OCI-M2 (cell line): ENCODE measurements around the gene APOBR.
"Not testable (repeated sequence)": the region's sequence is repeated elsewhere in the genome, so short reads cannot be mapped to it uniquely, and the experiment has no call there.

Experiments
- DNase-seq: peaks from one replicate; lab custom pipeline; 2025; ENCODE audit not compliant: unreplicated experiment; lab: John Stamatoyannopoulos, UW

APOBR gene

GRCh38 chr16:28526201-28527099 is 32.0 kb downstream of the APOBR start:
- no peak for DNase-seq

- DNase-seq, result not testable (repeated sequence)
Measured at GRCh38 chr16:28527100-28527785, 32.8 kb downstream of the APOBR start.

DNA sequence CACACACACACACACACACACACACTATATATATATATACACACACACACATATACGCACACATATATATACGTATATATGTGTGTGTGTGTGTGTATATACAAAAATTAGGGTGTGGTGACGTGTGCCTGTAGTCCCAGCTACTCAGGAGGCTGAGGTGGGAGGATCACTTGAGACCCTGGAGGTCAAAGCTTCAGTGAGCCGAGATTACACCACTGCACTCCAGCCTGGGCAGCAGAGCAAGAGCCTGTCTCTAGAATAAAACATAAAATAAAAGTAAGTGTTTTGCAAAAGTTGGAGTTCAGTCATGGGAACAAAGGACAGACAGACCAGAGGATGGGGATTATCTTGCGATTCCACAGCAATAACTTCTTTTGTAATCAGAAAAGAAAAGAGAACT is 33.5 kb downstream of the APOBR start:
- DNase-seq, result no peak

- no peak for DNase-seq
Measured at GRCh38 chr16:28528463-28528867, 34.0 kb downstream of the APOBR start.

DNA sequence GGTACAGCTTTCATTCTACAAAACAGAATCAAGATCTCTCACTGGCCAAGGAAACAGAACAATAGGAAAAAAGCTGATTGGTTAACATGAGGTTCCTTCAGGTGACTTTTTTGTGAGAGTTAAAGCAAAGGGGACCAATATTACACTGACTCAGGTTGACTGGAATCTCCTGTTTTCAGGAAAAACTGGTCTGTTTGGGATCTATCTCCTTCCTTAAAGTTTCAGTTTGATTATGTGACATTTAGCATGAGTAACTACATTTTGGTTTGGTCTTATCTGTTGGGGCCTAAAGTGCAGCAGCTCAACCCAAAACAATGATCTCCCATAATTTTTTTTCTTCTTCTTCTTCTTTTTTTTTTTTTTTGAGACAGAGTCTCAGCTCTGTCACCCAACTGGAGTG is 34.7 kb downstream of the APOBR start:
- DNase-seq, result no peak

- DNase-seq, result no peak
Measured at GRCh38 chr16:28531777-28532744, 37.6 kb downstream of the APOBR start.

- DNase-seq, result no peak
Measured at GRCh38 chr16:28532940-28533647, 38.7 kb downstream of the APOBR start.

GRCh38 chr16:28534542-28535373 is 40.3 kb downstream of the APOBR start:
- no peak for DNase-seq

DNA sequence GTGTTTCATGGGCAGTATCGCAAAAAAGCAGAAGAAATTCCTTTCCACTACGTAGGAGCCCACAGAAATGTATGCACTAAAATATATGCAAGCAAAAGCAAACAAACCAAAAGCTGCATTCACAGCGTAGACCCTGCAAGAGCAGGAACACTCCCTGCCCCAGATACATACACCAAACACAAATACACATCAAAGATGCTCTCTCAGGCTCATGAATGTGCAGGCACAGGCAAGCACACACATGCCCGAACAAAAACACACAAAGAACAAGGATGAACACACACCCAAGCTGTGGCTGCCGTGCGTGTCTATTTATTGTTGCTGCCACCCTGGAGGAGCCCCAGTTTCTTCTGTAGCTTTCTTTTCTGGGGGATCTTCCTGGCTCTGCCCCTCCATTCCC is 42.6 kb downstream of the APOBR start:
- no peak for DNase-seq

DNA sequence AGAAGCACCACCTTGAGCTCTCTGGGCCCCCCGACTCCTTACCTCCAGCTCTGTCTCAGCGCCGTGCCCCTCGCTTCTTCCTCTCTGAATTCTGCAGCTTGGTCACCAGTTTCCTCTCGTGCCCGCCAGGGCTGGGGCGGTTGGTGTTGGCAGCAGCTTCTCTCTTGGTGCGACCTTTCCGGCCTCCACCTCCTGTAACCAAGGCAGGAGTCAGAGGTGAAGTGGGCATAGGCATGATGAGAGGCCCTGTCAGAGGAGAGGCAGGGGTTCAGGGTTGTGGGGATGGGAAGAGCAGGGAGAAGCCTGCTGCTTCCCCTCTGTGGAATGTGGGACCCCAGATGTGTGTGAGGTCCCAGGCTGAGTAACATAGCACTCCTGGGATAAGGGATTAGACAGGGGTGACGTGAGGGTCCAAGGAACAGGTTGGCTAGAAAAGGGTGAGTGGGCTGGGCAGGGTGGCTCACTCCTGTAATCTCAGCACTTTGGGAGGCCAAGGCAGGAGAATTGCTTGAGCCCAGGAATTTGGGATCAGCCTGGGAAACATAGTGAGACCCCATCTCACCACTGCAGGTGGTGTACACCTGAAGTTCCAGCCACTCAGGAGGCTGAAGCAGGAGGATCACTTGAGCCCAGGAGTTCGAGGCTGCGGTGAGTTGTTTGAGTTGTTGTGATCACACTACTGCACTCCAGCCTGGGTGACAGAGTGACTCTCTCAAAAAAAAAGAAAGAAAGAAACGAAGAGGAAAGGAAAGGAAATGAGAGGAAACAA is 43.7 kb downstream of the APOBR start:
- no peak for DNase-seq

GRCh38 chr16:28538733-28539596 is 44.5 kb downstream of the APOBR start, which contains the start of gene NUPR1:
Gene NUPR1, minus strand, starts transcription at chr16:28538974. Its CDS starts 67 bp downstream, at chr16:28538907.
- DNase-seq, result no peak

DNA sequence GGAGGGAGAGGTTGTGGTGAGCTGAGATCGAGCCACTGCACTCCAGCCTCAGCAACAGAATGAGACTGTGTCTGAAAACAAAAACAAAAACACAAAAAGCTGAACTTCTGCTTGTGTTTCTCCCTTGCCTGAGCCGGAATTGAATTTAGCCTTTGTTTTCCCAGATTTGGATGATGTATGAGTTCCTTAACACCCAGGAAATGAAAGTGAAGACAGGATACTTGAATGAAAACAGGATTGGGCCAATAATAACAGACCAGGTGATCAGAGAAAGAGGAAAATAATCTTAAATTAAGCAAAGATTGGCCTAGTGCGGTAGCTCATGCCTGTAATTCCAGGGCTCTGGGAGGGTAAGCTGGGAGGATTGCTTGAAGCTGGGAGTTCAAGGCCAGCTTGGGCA is 45.9 kb downstream of the APOBR start:
- DNase-seq, result no peak

DNA sequence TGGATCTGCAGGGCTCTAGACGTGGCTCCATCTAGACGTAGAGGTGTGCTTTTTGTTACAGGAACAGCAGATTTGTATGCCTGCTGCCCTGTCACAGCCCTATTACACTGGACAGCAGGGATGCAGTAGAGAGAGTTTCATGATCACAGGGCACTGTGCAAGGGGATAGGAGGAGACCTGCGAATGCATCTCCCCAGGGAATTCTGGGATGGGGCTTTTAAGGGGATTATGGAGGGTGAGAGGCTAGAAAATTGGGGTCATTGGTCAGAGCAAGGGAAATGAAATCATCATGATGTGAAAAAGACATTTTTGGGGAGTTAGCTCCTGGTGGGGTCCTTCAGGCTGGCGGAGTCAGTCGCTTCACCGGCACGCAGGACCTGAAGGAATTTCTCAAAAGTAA is 48.2 kb downstream of the APOBR start:
- DNase-seq, result no peak

DNA sequence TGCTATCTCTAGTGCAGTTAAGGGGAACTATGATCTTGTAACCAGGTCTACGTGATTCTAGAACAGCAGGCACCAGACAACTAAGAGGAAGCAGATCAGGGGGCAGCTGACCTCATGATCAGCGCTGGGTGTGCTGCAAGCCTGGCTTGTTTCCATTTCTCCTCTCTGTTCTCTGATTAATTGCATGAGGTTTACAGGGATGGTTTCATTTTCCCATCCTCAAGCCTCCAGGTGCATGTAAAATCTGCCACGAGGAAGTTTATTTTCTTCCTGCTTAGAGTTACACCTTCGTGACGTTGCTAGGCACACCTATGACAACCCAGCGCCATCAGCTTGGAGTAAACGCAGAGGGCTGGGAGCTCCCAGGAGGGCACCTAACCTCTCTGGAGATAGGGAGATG is 48.6 kb downstream of the APOBR start:
- no peak for DNase-seq

DNA sequence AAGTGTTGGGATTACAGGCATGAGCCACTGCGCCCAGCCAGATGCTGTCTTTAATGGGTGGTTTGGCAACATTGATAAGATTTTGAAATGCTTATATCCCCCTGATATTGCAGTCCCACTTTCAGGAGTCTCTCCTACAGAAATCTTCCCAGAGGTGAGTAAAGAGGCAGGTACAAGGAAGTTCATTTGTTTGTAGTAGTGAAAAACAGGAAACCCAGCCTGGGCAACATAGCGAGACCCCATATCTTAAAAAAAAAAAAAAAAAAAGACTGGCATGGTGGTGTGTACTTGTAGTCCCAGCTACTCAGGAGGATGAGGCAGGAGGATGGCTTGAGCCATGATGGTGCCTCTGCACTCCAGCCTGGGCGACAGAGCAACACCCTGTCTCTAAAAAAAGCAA is 50.6 kb downstream of the APOBR start:
- DNase-seq, result no peak

DNA sequence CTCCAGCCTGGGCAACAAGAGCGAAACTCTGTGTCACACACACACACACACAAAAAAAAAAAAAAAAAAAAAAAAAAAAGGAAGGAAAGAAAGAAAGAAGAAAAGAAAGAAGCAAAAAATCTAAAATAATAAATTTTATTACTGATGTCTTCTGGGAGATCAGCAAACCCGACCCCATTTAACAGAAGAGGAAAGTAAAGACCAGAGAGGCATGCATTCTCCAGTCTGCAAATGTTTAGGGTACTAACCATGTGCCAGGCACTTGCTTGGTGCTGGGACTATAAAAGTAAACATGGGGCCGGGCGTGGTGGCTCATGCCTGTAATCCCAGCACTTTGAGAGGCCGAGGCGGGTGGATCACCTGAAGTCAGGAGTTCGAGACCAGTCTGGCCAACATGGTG is 51.5 kb downstream of the APOBR start:
- not testable (repeated sequence) for DNase-seq

DNA sequence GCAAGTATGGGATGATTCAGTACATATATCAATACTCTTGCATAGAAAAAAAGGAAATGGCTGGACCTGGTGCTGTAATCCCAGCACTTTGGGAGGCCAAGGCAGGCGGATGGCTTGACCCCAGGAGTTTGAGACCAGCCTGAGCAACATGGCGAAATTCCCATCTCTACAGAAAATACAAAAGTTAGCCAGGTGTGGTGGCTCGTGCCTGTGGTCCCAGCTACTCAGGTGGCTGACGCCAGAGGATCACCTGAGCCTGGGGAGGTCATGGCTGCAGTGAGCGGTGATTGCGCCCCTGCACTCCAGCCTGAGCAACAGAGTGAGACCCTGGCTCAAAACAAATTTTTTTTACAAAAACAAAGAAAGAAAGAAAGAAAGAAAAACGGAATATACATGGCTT is 52.2 kb downstream of the APOBR start:
- no peak for DNase-seq

DNA sequence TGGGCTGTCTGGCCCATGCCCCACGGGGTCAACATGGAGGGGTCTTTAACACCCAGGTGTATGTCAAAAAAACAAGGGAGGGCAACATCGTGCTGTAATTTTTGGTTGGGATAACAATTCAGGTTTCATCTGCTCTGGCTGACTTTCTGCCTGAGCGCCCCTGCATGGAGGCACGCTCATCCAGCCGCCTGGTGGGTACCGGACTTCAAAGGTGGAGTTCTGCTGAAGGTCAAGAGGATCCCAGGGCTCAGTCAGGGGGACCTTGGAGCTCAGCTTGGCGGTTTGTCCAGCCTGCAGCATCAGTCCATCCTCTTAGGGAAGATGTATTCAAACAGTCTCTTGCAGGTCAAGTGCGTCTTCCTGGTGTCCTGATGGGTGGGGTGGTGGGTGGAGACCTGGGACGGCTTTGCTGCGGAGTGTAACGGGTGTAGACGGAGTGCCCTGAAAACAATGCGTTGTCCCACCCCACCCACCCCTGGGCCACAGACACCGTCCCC is 53.9 kb downstream of the APOBR start:
- no peak for DNase-seq
